ENCODE data around the gene OR7A10. TPM values are rescaled to one million over a fixed set of nuclear protein-coding genes. Genes with fewer than 3 reads are reported as not detected.
"Not testable (repeated sequence)": the region's sequence is repeated elsewhere in the genome, so short reads cannot be mapped to it uniquely, and the experiment has no call there.

OR7A10 gene
- total RNA-seq, 1 donor from 2014 or later = not detected

GRCh38 chr19:14796021-14796420 is 52.7 kb downstream of the OR7A10 start:
- no peak for DNase-seq (ENCODE audit: extremely low read depth, low read depth, low spot score)

DNA sequence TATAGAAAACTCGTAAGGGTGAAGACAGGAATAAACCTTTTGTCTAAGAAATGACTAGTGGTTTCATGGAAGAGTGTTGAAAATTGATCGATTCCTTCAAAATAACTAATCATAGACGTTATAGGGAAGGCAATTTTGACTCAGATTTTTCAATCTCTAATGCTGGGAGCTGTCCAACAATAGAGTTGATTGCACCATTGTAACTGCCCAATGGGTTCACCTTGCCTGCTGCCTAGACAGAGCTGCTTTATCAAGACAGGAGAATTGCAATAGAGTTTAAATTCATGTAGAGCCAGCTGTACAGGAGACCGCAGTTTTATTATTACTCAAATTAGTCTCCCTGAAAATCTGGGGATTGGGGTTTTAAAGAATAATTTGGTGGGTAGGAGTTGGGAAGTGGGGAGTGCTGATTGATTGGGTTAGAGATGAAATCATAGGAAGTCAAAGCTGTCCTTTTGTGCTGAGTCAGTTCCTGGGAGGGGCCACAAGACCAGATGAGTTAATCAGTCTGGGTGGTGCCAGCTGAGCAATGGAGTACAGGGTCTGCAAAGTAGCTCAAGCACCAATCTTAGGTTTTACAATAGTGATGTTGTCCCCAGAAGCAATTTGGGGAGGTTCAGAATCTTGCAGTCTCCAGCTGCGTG is 53.5 kb downstream of the OR7A10 start:
- no peak for DNase-seq (ENCODE audit: extremely low read depth, low read depth, low spot score)

DNA sequence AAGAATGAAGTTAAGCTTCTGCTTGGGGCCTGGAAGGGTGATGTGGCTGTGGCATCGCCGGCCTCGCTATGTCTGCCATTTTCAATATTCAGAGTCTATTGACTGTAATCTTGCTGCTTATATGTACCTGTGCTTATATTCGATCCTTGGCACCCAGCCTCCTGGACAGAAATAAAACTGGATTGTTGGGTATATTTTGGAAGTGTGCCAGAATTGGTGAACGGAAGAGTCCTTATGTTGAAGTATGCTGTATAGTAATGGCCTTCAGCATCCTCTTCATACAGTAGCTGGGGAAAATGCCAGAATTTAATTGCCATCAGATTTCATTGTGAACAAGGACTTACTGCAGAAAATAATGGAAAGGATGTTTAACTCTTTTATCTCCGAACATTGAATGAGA is 56.5 kb downstream of the OR7A10 start:
- DNase-seq (ENCODE audit: extremely low read depth, low read depth, low spot score) = not testable (repeated sequence)

Other genes with a start within 250 kb of the OR7A10 start
- gene ADGRE3, start 174.1 kb downstream of the OR7A10 start, total RNA-seq = not detected in 2 replicates
- gene ZNF333, start 158.9 kb downstream of the OR7A10 start, total RNA-seq = 7.3 and 22.3 TPM in 2 replicates
- 0.06 and 0.10 TPM in 2 replicates for gene ADGRE2, start 70.4 kb downstream of the OR7A10 start, total RNA-seq
- not detected in 2 replicates for gene OR7A5, start 13.7 kb downstream of the OR7A10 start, total RNA-seq
- not detected in 2 replicates for gene OR7C1, start 13.7 kb downstream of the OR7A10 start, total RNA-seq
- not detected in 2 replicates for gene OR7A17, start 37.2 kb upstream of the OR7A10 start, total RNA-seq
- gene OR7C2, start 92.6 kb upstream of the OR7A10 start, total RNA-seq = not detected in 2 replicates
- gene SLC1A6, start 130.9 kb upstream of the OR7A10 start, total RNA-seq = not detected in 2 replicates
- gene CASP14, start 200.6 kb upstream of the OR7A10 start, total RNA-seq = not detected in 2 replicates
- not detected in 2 replicates for gene OR1I1, start 233.3 kb upstream of the OR7A10 start, total RNA-seq